Prostate gland (tissue), 2 donors: ENCODE measurements around the gene ALKBH2.

ENCODE experiments used
- POLR2A ChIP-seq: fragments of 450-650 bp; IDR thresholded peaks from one replicate; pipeline ENCODE4 v1.6.1; 2016; ENCODE audit warnings: antibody characterized with exemption, mild to moderate bottlenecking
- POLR2AphosphoS5 ChIP-seq: sonication (generic); formaldehyde crosslinking; IDR thresholded peaks from one replicate; pipeline ENCODE4 v1.6.1; 2017; ENCODE audit warnings: antibody characterized with exemption
- TF ChIP-seq, protein P1 (sequence below), 4 experiments: fragments of 200-600 bp in 2 of 4; fragments of 450-650 bp in 2 of 4; sonication (generic) in 2 of 4; IDR thresholded peaks; 1 replicate in 3 of 4; 2 replicates in 1 of 4; pipeline ENCODE4 v1.5.1; 2016 to 2019; ENCODE audit warnings: antibody characterized with exemption in 4 of 4, mild to moderate bottlenecking in 2 of 4, moderate library complexity in 2 of 4

DNA sequence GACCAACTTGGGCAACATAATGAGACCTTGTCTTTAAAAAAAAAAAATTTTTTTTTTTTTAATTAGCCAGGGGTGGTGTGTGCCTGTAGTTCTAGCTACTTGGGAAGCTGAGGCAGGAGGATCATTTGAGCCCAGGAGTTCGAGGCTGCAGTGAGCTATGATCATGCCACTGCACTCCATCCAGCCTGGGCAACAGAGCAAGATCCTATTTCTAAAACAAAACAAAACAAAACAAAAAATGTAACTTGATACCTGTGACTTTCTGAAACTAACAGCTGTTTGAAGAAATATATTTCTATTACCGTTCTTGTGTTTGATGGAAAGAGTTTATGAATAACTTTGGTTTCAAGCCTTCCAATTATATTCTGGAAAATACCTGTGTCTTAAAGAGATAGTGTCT lies 21.4 kb upstream of the ALKBH2 start:
- TF ChIP-seq, protein P1, sequence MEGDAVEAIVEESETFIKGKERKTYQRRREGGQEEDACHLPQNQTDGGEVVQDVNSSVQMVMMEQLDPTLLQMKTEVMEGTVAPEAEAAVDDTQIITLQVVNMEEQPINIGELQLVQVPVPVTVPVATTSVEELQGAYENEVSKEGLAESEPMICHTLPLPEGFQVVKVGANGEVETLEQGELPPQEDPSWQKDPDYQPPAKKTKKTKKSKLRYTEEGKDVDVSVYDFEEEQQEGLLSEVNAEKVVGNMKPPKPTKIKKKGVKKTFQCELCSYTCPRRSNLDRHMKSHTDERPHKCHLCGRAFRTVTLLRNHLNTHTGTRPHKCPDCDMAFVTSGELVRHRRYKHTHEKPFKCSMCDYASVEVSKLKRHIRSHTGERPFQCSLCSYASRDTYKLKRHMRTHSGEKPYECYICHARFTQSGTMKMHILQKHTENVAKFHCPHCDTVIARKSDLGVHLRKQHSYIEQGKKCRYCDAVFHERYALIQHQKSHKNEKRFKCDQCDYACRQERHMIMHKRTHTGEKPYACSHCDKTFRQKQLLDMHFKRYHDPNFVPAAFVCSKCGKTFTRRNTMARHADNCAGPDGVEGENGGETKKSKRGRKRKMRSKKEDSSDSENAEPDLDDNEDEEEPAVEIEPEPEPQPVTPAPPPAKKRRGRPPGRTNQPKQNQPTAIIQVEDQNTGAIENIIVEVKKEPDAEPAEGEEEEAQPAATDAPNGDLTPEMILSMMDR (IDR thresholded peaks at IDR 0.05) = no peak
- TF ChIP-seq POLR2AphosphoS5 (no peak), POLR2A (no peak)
